CD4-positive, alpha-beta T cell treated with Interleukin-2 at 100 ng/mL for 4 hours (primary cell): ENCODE results near the gene MBD5.

Experiments used
- DNase-seq: peaks from one replicate; pipeline ENCODE4 v3.0.0-alpha.2; 2020; ENCODE audit warnings: low spot score

The MBD5 gene

GRCh38 chr2:148124271-148124670 is 103.4 kb downstream of the MBD5 start:
- DNase-seq, result no peak

- no peak for DNase-seq
Measured at GRCh38 chr2:148130581-148130980, 109.7 kb downstream of the MBD5 start.

GRCh38 chr2:148132412-148132811 is 111.5 kb downstream of the MBD5 start:
- no peak for DNase-seq

GRCh38 chr2:148135705-148136104 is 114.8 kb downstream of the MBD5 start:
- DNase-seq, result no peak

GRCh38 chr2:148136441-148136840 is 115.5 kb downstream of the MBD5 start:
- DNase-seq, result no peak

- no peak for DNase-seq
Measured at GRCh38 chr2:148161909-148162435, 141.1 kb downstream of the MBD5 start.

GRCh38 chr2:148162871-148163270 is 142.0 kb downstream of the MBD5 start:
- no peak for DNase-seq

GRCh38 chr2:148165975-148166374 is 145.1 kb downstream of the MBD5 start:
- DNase-seq, result no peak

GRCh38 chr2:148167241-148167766 is 146.4 kb downstream of the MBD5 start:
- DNase-seq, result no peak

GRCh38 chr2:148167855-148168254 is 147.0 kb downstream of the MBD5 start:
- no peak for DNase-seq

- no peak for DNase-seq
Measured at GRCh38 chr2:148172131-148172753, 151.4 kb downstream of the MBD5 start.

- no peak for DNase-seq
Measured at GRCh38 chr2:148173168-148173567, 152.3 kb downstream of the MBD5 start.

- no peak for DNase-seq
Measured at GRCh38 chr2:148177559-148177958, 156.7 kb downstream of the MBD5 start.

- DNase-seq, result no peak
Measured at GRCh38 chr2:148179724-148180123, 158.8 kb downstream of the MBD5 start.

GRCh38 chr2:148184976-148185375 is 164.1 kb downstream of the MBD5 start:
- DNase-seq, result no peak

GRCh38 chr2:148194882-148195281 is 174.0 kb downstream of the MBD5 start:
- DNase-seq, result no peak

GRCh38 chr2:148201075-148202004 is 180.4 kb downstream of the MBD5 start:
- peak; percentile 23 for DNase-seq

GRCh38 chr2:148202237-148202636 is 181.3 kb downstream of the MBD5 start:
- no peak for DNase-seq

GRCh38 chr2:148207111-148207510 is 186.2 kb downstream of the MBD5 start:
- DNase-seq, result no peak

- no peak for DNase-seq
Measured at GRCh38 chr2:148209603-148210002, 188.7 kb downstream of the MBD5 start.

- DNase-seq, result no peak
Measured at GRCh38 chr2:148218326-148219075, 197.6 kb downstream of the MBD5 start.

- no peak for DNase-seq
Measured at GRCh38 chr2:148221166-148221565, 200.3 kb downstream of the MBD5 start.
